ENCODE measurements around the gene CCNL2.

The CCNL2 gene

GRCh38 chr1:1335792-1336248 is 63.3 kb downstream of the CCNL2 start:
- Histone ChIP-seq H2AFZ (ENCODE audit: low read depth, low read length) (no peak overlapping the region), H3K4me1 (ENCODE audit: insufficient read depth, low read length) (peaks cover 7% of the 10 kb centered on the region), H3K9me3 (ENCODE audit: low read length) (no peaks in the 10 kb centered on the region), H3K27me3 (ENCODE audit: insufficient read depth, low read length) (no peaks in the 10 kb centered on the region), H3K4me3 (ENCODE audit: low read length) (no peak overlapping the region), H3K36me3 (ENCODE audit: insufficient read depth, low read length) (peaks cover 23% of the 10 kb centered on the region)

Data from neuron (in vitro differentiated cells).